ENCODE results near the gene PLCD3. TPM values are rescaled to one million over a fixed set of nuclear protein-coding genes. Genes with fewer than 3 reads are reported as not detected.

PLCD3 gene
- polyA plus RNA-seq, 1 of the 3 experiments (the other 2 are of a cell fraction): 59.7 TPM

DNA sequence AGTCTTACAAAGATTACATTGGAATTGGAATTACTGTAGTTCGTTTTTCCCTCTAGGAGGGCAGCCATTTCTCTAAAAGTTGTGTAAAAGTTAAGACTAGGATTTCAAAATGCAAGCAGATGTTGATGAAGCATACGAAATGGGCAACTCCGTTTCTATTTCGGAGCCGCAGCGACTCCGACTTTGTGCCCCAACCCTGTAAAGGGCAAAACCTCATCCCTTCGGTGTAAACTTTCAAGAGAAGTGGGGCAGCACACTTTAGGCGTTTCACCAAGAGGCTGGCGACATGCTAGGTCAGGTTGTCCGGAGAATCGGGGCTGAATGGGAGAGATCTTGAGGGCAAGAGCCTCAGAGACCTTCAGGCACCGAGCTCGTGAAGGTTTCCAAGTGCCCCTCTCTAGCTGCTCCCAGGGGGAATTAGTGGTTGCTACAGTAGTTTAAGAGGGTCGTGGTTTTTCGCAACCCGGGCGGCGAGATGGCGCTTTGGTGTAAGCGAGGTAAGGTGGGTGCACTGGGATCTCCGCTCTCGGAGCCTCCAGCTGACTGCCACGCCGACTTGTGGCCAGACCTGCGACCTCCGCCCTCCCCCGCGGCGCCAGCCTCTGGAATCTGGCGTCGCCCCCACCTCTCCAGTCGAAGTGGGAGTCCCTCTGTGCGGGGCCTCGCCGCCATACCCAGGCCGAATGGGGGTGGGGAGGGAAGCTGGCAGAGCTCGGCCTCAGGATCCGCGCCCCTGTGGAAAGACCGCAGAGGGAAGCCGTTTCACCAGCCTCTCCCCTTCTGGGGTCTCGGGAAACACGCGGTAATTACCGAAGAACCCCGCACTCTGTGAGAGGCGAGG, 28.4 kb upstream of the PLCD3 start:
- Histone ChIP-seq H4K20me1 (ENCODE audit: insufficient read depth) (no peaks in the 10 kb centered on the region), H3F3A (replicated peaks; ENCODE audit: insufficient read depth) (peaks cover 26% of the 10 kb centered on the region), H3K36me3 (replicated peaks in 1 of 2; ENCODE audit: control insufficient read depth in 1 of 2, insufficient read depth in 2 of 2, low read length in 1 of 2) (peaks cover 0 to 9% of the 10 kb centered on the region in 2 experiments), H3K9me2 (no peaks in the 10 kb centered on the region), H3K27me3 (ENCODE audit: insufficient read depth) (no peaks in the 10 kb centered on the region), H3K4me1 (ENCODE audit: control insufficient read depth in 1 of 2, insufficient read depth in 2 of 2, low read depth in 1 of 2, low read length in 1 of 2) (peaks cover 6 to 18% of the 10 kb centered on the region in 2 experiments; a peak in 2 of 4 replicates), H2AFZ (ENCODE audit: low read depth) (no peak overlapping the region; the same call in 1 of the 2 replicates), H3K4me3 (ENCODE audit: low read depth in 2 of 2, low read length in 1 of 2) (peak overlapping the region; percentile 74 to 91), H3K27ac (ENCODE audit: low read depth in 2 of 2, low read length in 1 of 2) (peak overlapping the region; percentile 90 to 94), H3K4me2 (peak overlapping the region; percentile 80), H3K79me2 (ENCODE audit: insufficient read depth) (peaks cover 62% of the 10 kb centered on the region), H3K9ac (peak overlapping the region; percentile 99), H3K9me3 (no peaks in the 10 kb centered on the region)
- peak; percentile 81 for DNase-seq
- TF ChIP-seq FOXJ3 (CRISPR knock-in tag; IDR thresholded peaks at IDR 0.05) (0 out of 2 replicates have a peak, but pooled peaks have one; percentile 26), SIN3A (IDR thresholded peaks at IDR 0.05; ENCODE audit: borderline replicate concordance, low read depth, low read length) (0 out of 2 replicates have a peak, but pooled peaks have one; percentile 34), CHD2 (IDR thresholded peaks at IDR 0.05; ENCODE audit: low read length, partially characterized antibody) (no peak), MXI1 (IDR thresholded peaks at IDR 0.05; ENCODE audit: low read depth, low read length) (peak; percentile 66; the same call in 1 of the 2 replicates), FOSL2 (IDR thresholded peaks at IDR 0.05; ENCODE audit: borderline replicate concordance, low read depth) (no peak), SMC3 (IDR thresholded peaks at IDR 0.05; ENCODE audit: low read depth, low read length) (peak; percentile 12; the same call in 1 of the 2 replicates), TCF12 (IDR thresholded peaks at IDR 0.05) (peak; percentile 8; the same call in 1 of the 2 replicates), FOXM1 (IDR thresholded peaks at IDR 0.05; ENCODE audit: low read depth) (no peak), JUND (IDR thresholded peaks at IDR 0.05) (no peak)
- TF ChIP-seq, protein P1, sequence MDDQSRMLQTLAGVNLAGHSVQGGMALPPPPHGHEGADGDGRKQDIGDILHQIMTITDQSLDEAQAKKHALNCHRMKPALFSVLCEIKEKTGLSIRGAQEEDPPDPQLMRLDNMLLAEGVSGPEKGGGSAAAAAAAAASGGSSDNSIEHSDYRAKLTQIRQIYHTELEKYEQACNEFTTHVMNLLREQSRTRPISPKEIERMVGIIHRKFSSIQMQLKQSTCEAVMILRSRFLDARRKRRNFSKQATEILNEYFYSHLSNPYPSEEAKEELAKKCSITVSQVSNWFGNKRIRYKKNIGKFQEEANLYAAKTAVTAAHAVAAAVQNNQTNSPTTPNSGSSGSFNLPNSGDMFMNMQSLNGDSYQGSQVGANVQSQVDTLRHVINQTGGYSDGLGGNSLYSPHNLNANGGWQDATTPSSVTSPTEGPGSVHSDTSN (IDR thresholded peaks at IDR 0.05): 0 out of 2 replicates have a peak, but pooled peaks have one; percentile 3
- TF ChIP-seq, protein P2, sequence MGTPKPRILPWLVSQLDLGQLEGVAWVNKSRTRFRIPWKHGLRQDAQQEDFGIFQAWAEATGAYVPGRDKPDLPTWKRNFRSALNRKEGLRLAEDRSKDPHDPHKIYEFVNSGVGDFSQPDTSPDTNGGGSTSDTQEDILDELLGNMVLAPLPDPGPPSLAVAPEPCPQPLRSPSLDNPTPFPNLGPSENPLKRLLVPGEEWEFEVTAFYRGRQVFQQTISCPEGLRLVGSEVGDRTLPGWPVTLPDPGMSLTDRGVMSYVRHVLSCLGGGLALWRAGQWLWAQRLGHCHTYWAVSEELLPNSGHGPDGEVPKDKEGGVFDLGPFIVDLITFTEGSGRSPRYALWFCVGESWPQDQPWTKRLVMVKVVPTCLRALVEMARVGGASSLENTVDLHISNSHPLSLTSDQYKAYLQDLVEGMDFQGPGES (IDR thresholded peaks at IDR 0.05; ENCODE audit: low read depth, low read length): no peak
- TF ChIP-seq, protein P3, sequence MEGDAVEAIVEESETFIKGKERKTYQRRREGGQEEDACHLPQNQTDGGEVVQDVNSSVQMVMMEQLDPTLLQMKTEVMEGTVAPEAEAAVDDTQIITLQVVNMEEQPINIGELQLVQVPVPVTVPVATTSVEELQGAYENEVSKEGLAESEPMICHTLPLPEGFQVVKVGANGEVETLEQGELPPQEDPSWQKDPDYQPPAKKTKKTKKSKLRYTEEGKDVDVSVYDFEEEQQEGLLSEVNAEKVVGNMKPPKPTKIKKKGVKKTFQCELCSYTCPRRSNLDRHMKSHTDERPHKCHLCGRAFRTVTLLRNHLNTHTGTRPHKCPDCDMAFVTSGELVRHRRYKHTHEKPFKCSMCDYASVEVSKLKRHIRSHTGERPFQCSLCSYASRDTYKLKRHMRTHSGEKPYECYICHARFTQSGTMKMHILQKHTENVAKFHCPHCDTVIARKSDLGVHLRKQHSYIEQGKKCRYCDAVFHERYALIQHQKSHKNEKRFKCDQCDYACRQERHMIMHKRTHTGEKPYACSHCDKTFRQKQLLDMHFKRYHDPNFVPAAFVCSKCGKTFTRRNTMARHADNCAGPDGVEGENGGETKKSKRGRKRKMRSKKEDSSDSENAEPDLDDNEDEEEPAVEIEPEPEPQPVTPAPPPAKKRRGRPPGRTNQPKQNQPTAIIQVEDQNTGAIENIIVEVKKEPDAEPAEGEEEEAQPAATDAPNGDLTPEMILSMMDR (IDR thresholded peaks at IDR 0.05): peak; percentile 34
- TF ChIP-seq, protein P4, sequence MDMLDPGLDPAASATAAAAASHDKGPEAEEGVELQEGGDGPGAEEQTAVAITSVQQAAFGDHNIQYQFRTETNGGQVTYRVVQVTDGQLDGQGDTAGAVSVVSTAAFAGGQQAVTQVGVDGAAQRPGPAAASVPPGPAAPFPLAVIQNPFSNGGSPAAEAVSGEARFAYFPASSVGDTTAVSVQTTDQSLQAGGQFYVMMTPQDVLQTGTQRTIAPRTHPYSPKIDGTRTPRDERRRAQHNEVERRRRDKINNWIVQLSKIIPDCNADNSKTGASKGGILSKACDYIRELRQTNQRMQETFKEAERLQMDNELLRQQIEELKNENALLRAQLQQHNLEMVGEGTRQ (IDR thresholded peaks at IDR 0.05; ENCODE audit: borderline replicate concordance, low read depth, low read length): no peak
- TF ChIP-seq, protein P5, sequence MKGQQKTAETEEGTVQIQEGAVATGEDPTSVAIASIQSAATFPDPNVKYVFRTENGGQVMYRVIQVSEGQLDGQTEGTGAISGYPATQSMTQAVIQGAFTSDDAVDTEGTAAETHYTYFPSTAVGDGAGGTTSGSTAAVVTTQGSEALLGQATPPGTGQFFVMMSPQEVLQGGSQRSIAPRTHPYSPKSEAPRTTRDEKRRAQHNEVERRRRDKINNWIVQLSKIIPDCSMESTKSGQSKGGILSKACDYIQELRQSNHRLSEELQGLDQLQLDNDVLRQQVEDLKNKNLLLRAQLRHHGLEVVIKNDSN (IDR thresholded peaks at IDR 0.05; ENCODE audit: borderline replicate concordance, low read depth): no peak
- TF ChIP-seq, protein P6, sequence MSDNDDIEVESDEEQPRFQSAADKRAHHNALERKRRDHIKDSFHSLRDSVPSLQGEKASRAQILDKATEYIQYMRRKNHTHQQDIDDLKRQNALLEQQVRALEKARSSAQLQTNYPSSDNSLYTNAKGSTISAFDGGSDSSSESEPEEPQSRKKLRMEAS (IDR thresholded peaks at IDR 0.05; ENCODE audit: low read depth): peak; percentile 3; the same call in 1 of the 2 replicates
- ChIA-PET POLR2A (interaction anchor here (0.6 to 4.7 kb wide), 11 partner anchors 11 to 205 kb away, joined by 3 to 210 read pairs (median 4); partner anchors contain the start of genes ACBD4, HEXIM1 and NMT1), CTCF (interaction anchor here (0.6 to 9.7 kb wide), 12 partner anchors 10 to 67 kb away, joined by 3 to 114 read pairs (median 4); partner anchors contain the start of genes ACBD4 and HEXIM1)
- 2% methylated on average over 23 of the region's 48 CpGs for WGBS (ENCODE audit: low lambda C conversion rate)
